ENCODE data around the gene APBA2. TPM values are rescaled to one million over a fixed set of nuclear protein-coding genes. Genes with fewer than 3 reads are reported as not detected.

APBA2 gene
- total RNA-seq, 2 experiments from 2014 or later = 19.2 to 21.2 TPM

DNA sequence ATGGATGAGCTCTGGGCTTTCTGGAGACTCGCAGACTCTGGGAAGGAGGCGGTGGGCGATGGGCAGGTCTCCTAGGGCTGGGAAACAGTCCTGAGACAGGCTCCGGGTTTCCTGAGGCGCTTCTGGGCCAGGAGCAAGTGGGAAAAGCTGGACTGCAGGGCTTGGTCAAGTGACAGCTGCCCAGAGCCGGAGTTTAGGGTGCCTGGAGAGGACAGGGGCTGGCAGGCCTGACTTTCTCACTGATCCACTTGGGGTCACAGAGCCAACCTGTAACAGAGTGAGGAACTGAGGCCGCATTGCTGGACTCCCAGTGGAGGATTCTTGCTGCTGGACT, 107.9 kb downstream of the APBA2 start:
- no peak overlapping the region for H3K4me3 Mint-ChIP-seq
- H3K27me3 Mint-ChIP-seq = no peaks in the 10 kb centered on the region
- DNase-seq = no peak
- ChIA-PET POLR2A (no interaction called here), CTCF (interaction anchor here (0.8 to 1.2 kb wide), 3 partner anchors 20 to 106 kb away, joined by 3 to 4 read pairs (median 3); no protein-coding TSS in a partner anchor)
- no peaks in the 10 kb centered on the region for H3K9me3 Mint-ChIP-seq
- H3K27ac Mint-ChIP-seq = no peak overlapping the region
- no peaks in the 10 kb centered on the region for H3K36me3 Mint-ChIP-seq (ENCODE audit: low read depth)
- peaks cover 29% of the 10 kb centered on the region for H3K4me1 Mint-ChIP-seq

DNA sequence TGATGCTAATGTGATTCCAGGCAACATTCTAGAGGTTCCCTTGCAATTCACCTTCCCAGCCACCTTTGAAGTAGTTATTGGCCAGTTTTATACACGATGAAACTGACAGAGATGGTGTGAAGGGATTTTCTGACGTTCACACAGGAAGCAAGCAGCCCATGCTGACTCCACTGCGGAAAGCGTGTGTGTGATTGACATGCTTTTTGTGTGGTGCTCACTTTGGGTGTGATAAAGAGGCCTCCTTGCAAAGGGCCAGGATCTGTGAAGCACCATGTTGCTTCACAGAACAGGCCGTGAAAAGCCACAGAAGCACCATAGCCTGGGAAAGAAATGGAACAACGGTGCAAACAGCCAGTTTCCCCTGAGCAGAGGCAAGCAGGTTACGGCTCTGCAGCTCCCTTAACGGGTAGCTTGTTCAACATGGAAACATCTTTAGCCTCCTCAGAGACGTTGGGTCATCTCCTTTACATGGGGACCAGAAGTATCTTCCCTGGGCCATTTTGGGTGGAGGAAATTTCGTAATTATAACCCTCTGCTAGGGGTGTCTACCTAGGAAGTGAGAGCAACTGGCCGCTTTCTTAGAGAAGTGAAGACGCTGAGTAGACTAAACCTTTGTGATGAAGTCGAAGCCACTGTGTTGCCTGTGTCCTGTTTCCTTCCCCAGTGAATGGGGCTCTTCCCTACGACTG, 108.5 kb downstream of the APBA2 start:
- ChIA-PET CTCF (interaction anchor here (0.8 to 1.2 kb wide), 3 partner anchors 21 to 106 kb away, joined by 3 to 4 read pairs (median 3); no protein-coding TSS in a partner anchor), POLR2A (no interaction called here)
- Mint-ChIP-seq H3K36me3 (ENCODE audit: low read depth) (no peaks in the 10 kb centered on the region), H3K4me1 (peaks cover 29% of the 10 kb centered on the region), H3K27ac (peak overlapping the region; percentile 47), H3K9me3 (no peaks in the 10 kb centered on the region), H3K27me3 (no peaks in the 10 kb centered on the region), H3K4me3 (no peak overlapping the region)
- no peak for DNase-seq

DNA sequence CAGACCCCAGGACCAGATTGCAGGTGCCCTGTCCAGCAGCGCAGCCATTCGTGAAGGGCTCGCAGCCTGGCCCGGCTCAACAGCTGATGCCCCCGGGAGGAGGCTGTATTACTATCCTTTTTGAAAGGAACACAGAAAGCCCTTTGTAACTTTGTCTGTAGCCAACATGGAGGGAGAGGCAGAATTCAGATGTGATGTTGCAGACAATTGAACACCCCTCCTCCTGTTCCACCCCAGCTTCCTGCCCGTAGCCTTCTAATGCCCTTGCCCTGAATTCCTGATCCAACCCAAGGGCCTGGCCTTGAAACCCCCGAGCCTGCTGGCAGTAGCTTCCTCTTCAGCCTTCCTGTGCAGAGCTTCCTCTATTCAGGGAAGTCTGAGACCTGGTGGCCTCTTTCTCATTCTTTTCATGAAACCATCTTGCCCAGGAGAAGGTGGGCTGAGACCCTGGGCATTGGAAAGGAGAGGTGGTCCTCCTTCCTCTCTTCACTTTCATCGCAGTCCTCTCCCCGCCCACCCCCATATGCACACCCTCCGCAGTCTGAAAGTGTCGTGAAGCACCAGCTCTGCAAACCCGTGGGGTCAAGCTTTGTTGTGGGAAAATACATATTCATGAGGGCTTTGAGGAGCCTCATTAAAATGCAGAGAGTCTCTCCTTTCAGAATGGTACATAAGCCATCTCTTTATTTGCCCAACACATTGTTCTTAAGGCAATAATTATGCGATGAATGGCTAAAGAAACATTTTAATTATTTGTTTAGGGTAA, 109.2 kb downstream of the APBA2 start:
- H3K4me3 Mint-ChIP-seq = no peak overlapping the region
- POLR2A ChIA-PET = no interaction called here
- peak overlapping the region; percentile 55 for H3K27ac Mint-ChIP-seq

DNA sequence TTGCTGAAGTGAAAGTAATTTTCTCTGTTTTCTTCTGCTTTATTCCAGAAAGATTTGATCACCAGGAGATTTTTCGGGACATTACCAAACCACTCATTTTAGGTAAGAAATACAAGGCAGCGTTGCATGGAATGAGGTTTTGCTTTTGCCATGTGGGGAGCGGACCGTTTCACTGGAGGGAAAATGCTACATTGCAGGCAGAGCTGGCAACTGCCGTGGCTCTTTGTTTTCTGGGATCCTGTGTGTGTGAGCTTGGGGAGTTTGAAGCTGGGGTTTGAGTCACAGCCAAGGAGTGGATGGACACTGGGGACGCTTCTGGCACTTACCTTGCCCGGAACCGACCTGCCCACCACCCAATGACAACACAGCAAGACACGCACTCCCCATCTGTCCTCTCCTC, 109.9 kb downstream of the APBA2 start:
- H3K27ac Mint-ChIP-seq = no peak overlapping the region
- CTCF ChIA-PET = no interaction called here
- H3K9me3 Mint-ChIP-seq = no peaks in the 10 kb centered on the region
- no peaks in the 10 kb centered on the region for H3K27me3 Mint-ChIP-seq
- H3K36me3 Mint-ChIP-seq (ENCODE audit: low read depth) = no peaks in the 10 kb centered on the region
- peaks cover 29% of the 10 kb centered on the region for H3K4me1 Mint-ChIP-seq
- no peak for DNase-seq
- H3K4me3 Mint-ChIP-seq = no peak overlapping the region
- POLR2A ChIA-PET = no interaction called here

More for the DNA sequence above, 109.2 kb downstream of the APBA2 start:
- CTCF ChIA-PET = interaction anchor here (1.2 kb wide), 1 partner anchor 21 kb away, joined by 4 read pairs; no protein-coding TSS in a partner anchor
- Mint-ChIP-seq H3K27me3 (no peaks in the 10 kb centered on the region), H3K4me1 (peaks cover 29% of the 10 kb centered on the region), H3K9me3 (no peaks in the 10 kb centered on the region), H3K36me3 (ENCODE audit: low read depth) (no peaks in the 10 kb centered on the region)
- DNase-seq = no peak

DNA sequence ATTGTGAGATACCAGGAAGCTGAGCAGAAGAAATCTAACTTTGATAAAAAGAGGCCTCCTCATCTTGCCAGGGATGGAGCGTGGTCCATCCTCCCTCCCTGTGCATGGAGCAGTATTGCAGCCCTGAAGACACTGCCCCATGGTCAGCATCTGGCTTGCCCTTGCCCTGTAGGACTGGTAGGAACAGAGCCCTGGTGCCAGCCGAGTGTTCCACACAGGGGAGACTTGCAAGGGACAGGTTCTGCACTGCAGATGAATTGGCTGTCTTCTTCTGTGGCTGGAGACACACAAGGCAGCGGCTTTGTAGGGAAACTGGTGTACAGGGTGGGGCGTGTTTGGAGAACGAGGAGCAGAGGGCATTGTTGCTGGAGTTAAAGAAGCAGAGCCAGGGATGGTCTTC, 110.5 kb downstream of the APBA2 start:
- DNase-seq = no peak
- ChIA-PET CTCF (interaction anchor here (1.4 kb wide), 1 partner anchor 17 kb away, joined by 4 read pairs; no protein-coding TSS in a partner anchor), POLR2A (no interaction called here)
- Mint-ChIP-seq H3K4me1 (peaks cover 29% of the 10 kb centered on the region), H3K27ac (no peak overlapping the region), H3K9me3 (no peaks in the 10 kb centered on the region), H3K27me3 (no peaks in the 10 kb centered on the region), H3K36me3 (ENCODE audit: low read depth) (no peaks in the 10 kb centered on the region), H3K4me3 (no peak overlapping the region)

DNA sequence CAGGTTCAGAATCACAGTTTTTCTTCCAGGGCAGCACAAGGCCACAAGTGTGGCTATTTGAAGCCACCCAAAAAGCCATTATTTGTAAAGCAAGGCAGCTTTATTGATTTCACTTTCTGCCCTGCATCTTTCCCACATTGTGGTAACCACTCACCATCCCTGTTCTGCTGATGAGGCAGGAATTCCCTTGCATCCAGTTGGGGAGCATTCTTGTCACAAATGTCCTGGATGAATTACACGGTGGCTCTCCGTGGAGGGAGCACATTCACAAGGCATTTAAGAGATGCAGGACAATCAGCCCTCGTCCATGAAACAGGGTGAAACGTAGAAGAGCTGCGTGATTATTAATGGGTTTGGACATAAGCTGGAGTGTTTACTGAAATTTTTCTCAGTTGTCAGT, 111.2 kb downstream of the APBA2 start:
- DNase-seq = no peak
- H3K4me1 Mint-ChIP-seq = peaks cover 29% of the 10 kb centered on the region
- H3K27me3 Mint-ChIP-seq = no peaks in the 10 kb centered on the region
- CTCF ChIA-PET = interaction anchor here (1.4 kb wide), 1 partner anchor 16 kb away, joined by 4 read pairs; no protein-coding TSS in a partner anchor
- POLR2A ChIA-PET = no interaction called here
- H3K4me3 Mint-ChIP-seq = no peak overlapping the region
- H3K27ac Mint-ChIP-seq = no peak overlapping the region
- H3K9me3 Mint-ChIP-seq = no peaks in the 10 kb centered on the region
- H3K36me3 Mint-ChIP-seq (ENCODE audit: low read depth) = no peaks in the 10 kb centered on the region

DNA sequence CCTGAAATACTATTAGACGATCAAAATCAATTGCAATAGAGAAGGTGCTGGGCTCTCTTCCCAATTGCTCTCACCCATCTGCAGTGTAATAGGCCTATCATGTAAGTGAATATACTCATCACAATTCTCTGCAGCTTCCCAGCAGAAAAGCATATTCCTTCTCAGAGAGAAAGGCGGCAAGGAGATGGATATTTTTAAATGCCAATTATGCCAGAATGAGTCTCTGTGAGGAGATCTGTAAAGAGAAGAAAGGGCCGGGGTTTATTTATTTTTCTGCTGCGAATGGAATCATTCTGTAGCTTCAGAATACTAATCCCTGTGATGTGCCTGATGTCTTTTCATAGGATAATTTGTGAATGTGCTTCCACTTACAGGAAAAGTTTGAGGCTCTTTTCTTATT, 112.0 kb downstream of the APBA2 start:
- ChIA-PET POLR2A (no interaction called here), CTCF (interaction anchor here (0.6 kb wide), 1 partner anchor 71 kb away, joined by 5 read pairs; no protein-coding TSS in a partner anchor)
- no peaks in the 10 kb centered on the region for H3K27me3 Mint-ChIP-seq
- H3K4me3 Mint-ChIP-seq = no peak overlapping the region
- H3K27ac Mint-ChIP-seq = no peak overlapping the region
- peaks cover 27% of the 10 kb centered on the region for H3K4me1 Mint-ChIP-seq
- no peak for DNase-seq
- H3K36me3 Mint-ChIP-seq (ENCODE audit: low read depth) = no peaks in the 10 kb centered on the region
- H3K9me3 Mint-ChIP-seq = no peaks in the 10 kb centered on the region

DNA sequence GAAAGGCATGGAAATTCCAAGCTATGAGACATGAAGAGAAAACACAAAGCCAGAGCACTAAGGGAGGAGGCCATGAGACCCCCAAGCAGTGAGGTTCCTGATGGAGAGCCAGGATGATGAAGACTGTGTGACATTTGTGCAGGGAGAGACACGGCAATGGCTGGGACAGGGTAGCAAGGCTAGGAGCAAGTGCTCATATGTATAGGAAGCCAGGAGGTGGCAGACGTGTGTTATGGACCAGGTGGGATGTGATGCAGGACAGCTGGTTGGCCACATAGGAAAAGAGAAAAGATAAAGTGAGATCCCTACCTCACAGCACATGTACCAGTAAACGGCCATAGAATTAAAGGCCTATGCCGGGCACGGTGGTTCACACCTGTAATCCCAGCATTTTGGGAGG, 112.7 kb downstream of the APBA2 start:
- POLR2A ChIA-PET = no interaction called here
- Mint-ChIP-seq H3K9me3 (no peaks in the 10 kb centered on the region), H3K4me3 (no peak overlapping the region), H3K27me3 (no peaks in the 10 kb centered on the region), H3K36me3 (ENCODE audit: low read depth) (peaks cover 2% of the 10 kb centered on the region), H3K27ac (no peak overlapping the region), H3K4me1 (peaks cover 24% of the 10 kb centered on the region)
- no peak for DNase-seq
- CTCF ChIA-PET = no interaction called here

DNA sequence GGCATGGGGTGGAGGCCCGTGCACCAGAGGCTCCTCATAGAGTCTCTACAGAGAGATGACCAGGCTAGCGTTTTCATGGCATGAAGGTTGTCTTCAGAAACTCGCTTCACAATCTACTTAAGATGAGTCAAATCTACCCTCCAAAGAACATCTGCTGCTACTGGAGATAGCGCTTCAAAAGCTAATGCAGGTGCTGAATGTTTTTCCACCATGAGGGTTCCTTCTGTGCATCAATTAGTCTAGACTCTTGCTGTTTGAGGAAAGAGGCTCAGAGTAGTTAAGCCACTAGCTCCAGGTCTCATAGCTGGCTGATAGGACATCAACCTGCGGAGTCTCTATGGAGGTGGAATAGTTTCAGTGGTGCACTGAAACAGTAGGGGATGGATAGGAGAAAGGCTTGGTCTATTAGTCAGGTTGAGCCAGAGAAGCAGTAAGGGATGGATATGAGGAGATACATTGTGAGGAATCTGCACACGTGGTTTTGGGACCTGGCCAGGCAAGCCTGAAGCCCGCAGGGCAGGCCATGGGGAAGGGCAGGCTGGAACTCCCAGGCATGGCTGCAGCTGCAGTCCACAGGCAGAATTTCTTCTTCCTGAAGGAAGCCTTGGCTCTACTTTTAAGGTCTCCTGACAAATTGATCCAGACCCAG, 117.5 kb downstream of the APBA2 start:
- peaks cover 8% of the 10 kb centered on the region for H3K9me3 Mint-ChIP-seq
- H3K4me3 Mint-ChIP-seq = no peak overlapping the region
- H3K27ac Mint-ChIP-seq = no peak overlapping the region
- CTCF ChIA-PET = no interaction called here
- H3K36me3 Mint-ChIP-seq (ENCODE audit: low read depth) = peaks cover 10% of the 10 kb centered on the region
- H3K27me3 Mint-ChIP-seq = no peaks in the 10 kb centered on the region
- no peak for DNase-seq
- POLR2A ChIA-PET = no interaction called here
- peaks cover 2% of the 10 kb centered on the region for H3K4me1 Mint-ChIP-seq

DNA sequence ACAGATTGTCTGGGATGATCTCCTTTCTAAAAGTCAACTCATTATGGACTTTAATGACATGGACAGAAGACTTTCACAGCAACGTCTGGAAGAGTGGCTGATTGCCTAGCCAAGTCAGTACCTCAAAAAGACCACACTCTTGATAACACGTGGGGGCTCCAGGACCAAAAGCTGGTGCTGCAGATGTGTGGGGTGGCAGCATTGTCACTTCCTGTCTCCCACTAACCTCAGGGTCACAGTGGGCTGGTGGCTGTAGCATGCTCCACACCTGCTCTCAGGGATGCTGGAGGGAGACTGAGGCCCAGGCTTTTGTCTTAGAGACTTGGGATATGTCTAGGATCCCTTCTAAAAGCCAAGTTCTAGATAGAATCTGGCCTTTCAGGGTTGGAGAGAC, 118.1 kb downstream of the APBA2 start:
- Mint-ChIP-seq H3K27me3 (no peaks in the 10 kb centered on the region), H3K4me1 (peaks cover 2% of the 10 kb centered on the region), H3K36me3 (ENCODE audit: low read depth) (peaks cover 10% of the 10 kb centered on the region), H3K9me3 (peaks cover 8% of the 10 kb centered on the region), H3K27ac (no peak overlapping the region), H3K4me3 (no peak overlapping the region)
- ChIA-PET CTCF (no interaction called here), POLR2A (no interaction called here)
- DNase-seq = no peak

DNA sequence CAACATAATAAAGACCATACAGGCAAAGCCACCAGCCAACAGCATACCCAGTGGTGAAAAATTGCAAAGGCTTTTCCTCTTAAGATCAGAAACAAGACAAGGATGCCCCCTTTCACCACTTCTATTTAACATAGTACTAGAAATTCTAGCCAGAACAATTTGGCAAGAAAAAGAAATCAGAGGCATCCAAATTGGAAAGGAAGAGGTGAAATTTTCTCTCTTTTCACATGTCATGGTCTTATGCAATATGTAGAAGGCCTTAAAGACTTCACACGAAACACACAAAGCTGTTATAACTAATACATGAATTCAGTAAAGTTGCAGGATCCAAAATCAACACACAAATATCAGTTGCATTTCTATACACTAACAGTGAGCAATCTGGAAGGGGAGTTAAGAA, 120.2 kb downstream of the APBA2 start:
- ChIA-PET CTCF (no interaction called here), POLR2A (no interaction called here)
- Mint-ChIP-seq H3K27ac (no peak overlapping the region), H3K4me1 (peaks cover 2% of the 10 kb centered on the region), H3K36me3 (ENCODE audit: low read depth) (peaks cover 10% of the 10 kb centered on the region), H3K4me3 (no peak overlapping the region), H3K9me3 (peaks cover 8% of the 10 kb centered on the region), H3K27me3 (no peaks in the 10 kb centered on the region)
- no peak for DNase-seq

DNA sequence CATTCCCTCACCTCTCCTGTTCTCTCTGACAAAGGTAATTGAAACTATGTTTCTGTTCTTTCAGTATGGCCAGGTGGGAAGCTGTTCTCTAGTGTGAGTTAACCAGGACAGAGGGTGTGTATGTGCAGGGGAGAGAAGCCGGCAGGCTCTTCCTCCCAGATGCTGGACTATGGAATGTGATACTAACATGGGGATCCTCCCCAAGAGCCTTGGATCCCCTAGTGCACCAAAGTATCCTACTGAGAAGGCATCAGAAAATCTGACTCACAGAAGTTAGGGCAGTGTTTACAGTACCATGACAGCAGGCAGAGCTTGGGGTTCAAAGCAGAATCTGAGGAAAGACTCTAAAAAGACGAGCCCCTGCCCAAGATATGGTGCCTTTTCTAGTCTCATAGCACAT, 123.1 kb downstream of the APBA2 start:
- H3K4me1 Mint-ChIP-seq = peaks cover 5% of the 10 kb centered on the region
- CTCF ChIA-PET = interaction anchor here (0.8 kb wide), 1 partner anchor 28 kb away, joined by 3 read pairs; no protein-coding TSS in a partner anchor
- DNase-seq = no peak
- peaks cover 9% of the 10 kb centered on the region for H3K36me3 Mint-ChIP-seq (ENCODE audit: low read depth)
- no peak overlapping the region for H3K27ac Mint-ChIP-seq
- POLR2A ChIA-PET = no interaction called here
- no peaks in the 10 kb centered on the region for H3K27me3 Mint-ChIP-seq
- no peak overlapping the region for H3K4me3 Mint-ChIP-seq
- H3K9me3 Mint-ChIP-seq = peaks cover 8% of the 10 kb centered on the region

DNA sequence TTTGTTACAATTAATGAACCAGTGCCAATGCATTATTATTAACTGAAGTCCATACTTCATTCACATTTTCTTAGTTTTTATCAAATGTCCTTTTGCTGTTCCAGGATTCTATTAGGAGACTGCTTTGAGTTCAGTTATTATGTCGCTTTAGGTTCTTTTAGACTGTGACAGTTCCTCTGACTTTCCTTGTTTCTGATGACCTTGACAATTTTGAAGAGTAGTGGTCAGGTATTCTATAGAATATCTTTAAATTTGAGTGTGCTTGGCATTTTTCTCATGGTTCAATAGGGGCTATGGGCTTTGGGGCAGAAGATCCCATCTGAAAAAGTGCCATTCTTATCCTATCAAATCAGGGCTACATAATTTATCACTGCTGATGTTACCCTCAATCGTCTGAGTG, 126.3 kb downstream of the APBA2 start:
- Mint-ChIP-seq H3K36me3 (ENCODE audit: low read depth) (peaks cover 2% of the 10 kb centered on the region), H3K4me1 (peaks cover 7% of the 10 kb centered on the region), H3K4me3 (no peak overlapping the region), H3K27ac (no peak overlapping the region), H3K27me3 (no peaks in the 10 kb centered on the region), H3K9me3 (peaks cover 2% of the 10 kb centered on the region)
- DNase-seq = no peak
- POLR2A ChIA-PET = no interaction called here
- CTCF ChIA-PET = no interaction called here
